BLaER1 treated with 17β-estradiol and CSF1 and Interleukin-3, amounts not matched to agents 10 nM and 100 nM (cell line): Measurements from ENCODE around the gene TENM3.
"Not testable (repeated sequence)": the region's sequence is repeated elsewhere in the genome, so short reads cannot be mapped to it uniquely, and the experiment has no call there.

Source experiments
- H3K27ac ChIP-seq, 11 experiments: shearing (Covaris generic); formaldehyde crosslinking; 2 replicates each; pipeline ENCODE4 v1.8.1; 2022
- H3K27me3 ChIP-seq, 11 experiments: shearing (Covaris generic); formaldehyde crosslinking; 2 replicates each; pipeline ENCODE4 v1.8.1; 2022
- H3K36me3 ChIP-seq, 11 experiments: shearing (Covaris generic); formaldehyde crosslinking; 2 replicates each; pipeline ENCODE4 v1.8.1; 2022
- H3K4me1 ChIP-seq, 10 experiments: shearing (Covaris generic); formaldehyde crosslinking; 2 replicates each; pipeline ENCODE4 v1.8.1; 2022
- H3K4me2 ChIP-seq, 11 experiments: shearing (Covaris generic); formaldehyde crosslinking; 2 replicates each; pipeline ENCODE4 v1.8.1; 2022
- H3K4me3 ChIP-seq, 10 experiments: shearing (Covaris generic); formaldehyde crosslinking; 2 replicates each; pipeline ENCODE4 v1.8.1; 2022
- H3K9ac ChIP-seq, 11 experiments: shearing (Covaris generic); formaldehyde crosslinking; 2 replicates each; pipeline ENCODE4 v1.8.1; 2022
- H3K9me3 ChIP-seq, 11 experiments: shearing (Covaris generic); formaldehyde crosslinking; replicated peaks in 1 of 11; 2 replicates each; pipeline ENCODE4 v1.8.1; 2022
- H4K20me1 ChIP-seq, 11 experiments: shearing (Covaris generic); formaldehyde crosslinking; 2 replicates each; pipeline ENCODE4 v1.8.1; 2022
- Cebpa-rat ChIP-seq, 11 experiments: shearing (Covaris generic); IDR thresholded peaks; 2 replicates each; pipeline ENCODE4 v1.8.1; 2022

The TENM3 gene

DNA sequence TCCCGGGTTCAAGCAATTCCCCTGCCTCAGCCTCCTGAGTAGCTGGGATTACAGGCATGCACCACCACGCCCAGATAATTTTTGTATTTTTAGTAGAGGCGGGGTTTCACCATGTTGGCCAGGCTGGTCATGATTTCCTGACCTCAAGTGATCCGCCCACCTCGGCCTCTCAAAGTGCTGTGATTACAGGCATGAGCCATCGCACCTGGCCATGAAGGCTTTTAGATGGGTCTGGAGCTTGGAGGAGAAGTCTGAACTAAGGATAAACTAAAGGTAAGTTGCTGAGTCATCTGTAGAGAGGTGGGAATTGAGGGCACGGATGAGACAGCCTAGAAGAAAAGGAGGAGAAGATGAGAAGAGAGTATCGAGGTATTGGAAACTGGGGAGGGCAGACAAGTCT lies at the start of gene TENM3:
Gene TENM3 (plus strand): TSS at position 199 of the 400 bp plus-strand sequence. CDS start 80,619 bp downstream, outside the sequence.
- H3K4me2 ChIP-seq, H3K9ac ChIP-seq, H3K27me3 ChIP-seq, H4K20me1 ChIP-seq, H3K9me3 ChIP-seq, H3K27ac ChIP-seq, H3K4me1 ChIP-seq, H3K4me3 ChIP-seq, H3K36me3 ChIP-seq: not testable (repeated sequence)

DNA sequence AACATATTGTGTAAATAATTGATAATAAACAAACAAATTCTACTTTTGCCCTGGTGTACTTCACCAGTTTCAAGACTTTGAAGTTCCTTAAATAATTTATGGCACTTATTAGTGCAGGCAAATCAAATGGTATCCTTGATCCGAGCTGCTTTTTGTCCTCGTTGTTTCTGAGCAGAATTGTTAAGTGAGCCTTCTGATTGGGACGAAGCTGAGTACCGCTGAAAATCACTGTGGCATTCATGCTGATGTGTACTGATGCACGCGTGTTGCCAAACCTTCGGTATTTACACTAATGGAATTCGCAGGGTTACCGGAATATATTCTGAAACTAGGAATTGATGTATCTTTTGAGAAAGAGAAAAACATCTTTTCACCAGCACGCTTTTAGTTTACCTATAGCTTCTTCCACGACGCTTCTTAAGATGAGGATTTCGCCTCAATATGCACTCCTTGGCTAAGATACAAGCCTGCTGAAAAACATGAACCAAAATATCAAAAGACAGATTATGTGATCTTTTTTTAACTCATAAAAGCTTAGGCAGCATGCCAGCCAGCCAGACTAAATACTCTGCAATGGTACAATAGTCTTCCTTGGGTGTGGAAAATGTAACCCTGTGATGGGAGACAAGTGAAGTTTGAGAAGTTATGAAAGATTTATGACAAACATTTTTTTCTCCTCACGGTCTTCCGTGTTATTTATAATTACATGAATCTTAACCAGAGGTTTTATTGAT lies 48.9 kb upstream of the TENM3 start:
- Histone ChIP-seq H3K4me1 (peaks cover 0 to 10% (median 5%) of the 10 kb centered on the region in 10 experiments; a peak in 11 of 20 replicates), H3K27me3 (no peaks in the 10 kb centered on the region)

DNA sequence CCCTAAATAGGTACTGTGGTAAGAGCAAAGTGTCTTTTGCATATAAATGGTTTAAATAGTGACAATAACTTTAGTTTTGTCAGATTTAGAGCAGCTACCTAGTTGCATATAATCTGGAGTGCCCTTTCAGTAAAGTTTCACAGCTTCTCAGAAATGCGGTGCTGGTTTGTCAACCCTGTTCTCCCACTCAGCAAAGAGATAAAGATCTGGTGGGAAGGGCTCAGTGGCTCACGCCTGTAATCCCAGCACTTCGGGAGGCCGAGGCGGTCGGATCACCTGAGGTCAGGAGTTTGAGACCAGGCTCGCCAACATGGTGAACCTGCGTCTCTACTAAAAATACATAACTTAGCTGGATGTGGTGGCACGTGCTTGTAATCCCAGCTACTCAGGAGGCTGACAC lies 45.6 kb upstream of the TENM3 start:
- Histone ChIP-seq H3K4me2 (no peak overlapping the region), H3K9me3 (peaks cover 0 to 2% (median 0%) of the 10 kb centered on the region in 11 experiments; a peak in 3 of 22 replicates), H3K36me3 (no peaks in the 10 kb centered on the region), H3K4me3 (no peak overlapping the region), H3K27ac (no peak overlapping the region), H4K20me1 (peaks cover 0 to 3% (median 0%) of the 10 kb centered on the region in 11 experiments; a peak in 2 of 22 replicates), H3K9ac (no peak overlapping the region), H3K27me3 (no peaks in the 10 kb centered on the region), H3K4me1 (no peaks in the 10 kb centered on the region)
- TF ChIP-seq Cebpa-rat (IDR thresholded peaks at IDR 0.05), result no peak

More for the DNA sequence above, 48.9 kb upstream of the TENM3 start:
- Histone ChIP-seq H3K4me2 (no peak overlapping the region), H3K4me3 (no peak overlapping the region), H3K9me3 (no peaks in the 10 kb centered on the region; a peak in 3 of 22 replicates), H3K9ac (no peak overlapping the region), H4K20me1 (peaks cover 0 to 11% (median 0%) of the 10 kb centered on the region in 11 experiments; a peak in 2 of 22 replicates), H3K36me3 (no peaks in the 10 kb centered on the region), H3K27ac (no peak overlapping the region)
- TF ChIP-seq Cebpa-rat (IDR thresholded peaks at IDR 0.05), result no peak

DNA sequence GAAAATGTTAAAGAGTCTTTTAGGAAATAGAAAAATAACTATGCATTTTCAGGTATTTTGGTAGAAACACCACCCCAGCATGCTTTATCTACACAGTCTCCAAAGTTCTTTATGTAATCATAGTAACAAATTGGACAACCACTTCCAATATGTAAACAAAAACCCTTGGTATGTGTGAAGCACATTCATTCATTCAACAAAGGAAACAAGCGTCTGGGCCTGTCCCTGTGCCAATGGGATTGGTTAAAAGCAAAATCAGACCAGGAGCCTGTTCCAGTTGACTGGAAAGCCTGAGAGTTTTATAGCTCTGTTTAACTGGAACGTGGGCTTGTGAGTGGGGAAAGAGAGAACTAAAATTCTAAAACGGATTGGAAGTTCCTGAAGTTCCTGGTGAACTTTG lies 41.3 kb upstream of the TENM3 start:
- Histone ChIP-seq H3K36me3 (no peaks in the 10 kb centered on the region), H3K4me1 (0 out of 20 replicates have a peak, but pooled peaks cover 0 to 4% (median 0%) of the 10 kb centered on the region in 10 experiments), H3K27ac (no peak overlapping the region), H4K20me1 (peaks cover 0 to 7% (median 0%) of the 10 kb centered on the region in 11 experiments; a peak in 3 of 22 replicates), H3K9ac (no peak overlapping the region), H3K4me3 (no peak overlapping the region), H3K27me3 (no peaks in the 10 kb centered on the region), H3K4me2 (no peak overlapping the region), H3K9me3 (peaks cover 0 to 8% (median 3%) of the 10 kb centered on the region in 11 experiments; a peak in 7 of 22 replicates)
- no peak for TF ChIP-seq Cebpa-rat (IDR thresholded peaks at IDR 0.05)

DNA sequence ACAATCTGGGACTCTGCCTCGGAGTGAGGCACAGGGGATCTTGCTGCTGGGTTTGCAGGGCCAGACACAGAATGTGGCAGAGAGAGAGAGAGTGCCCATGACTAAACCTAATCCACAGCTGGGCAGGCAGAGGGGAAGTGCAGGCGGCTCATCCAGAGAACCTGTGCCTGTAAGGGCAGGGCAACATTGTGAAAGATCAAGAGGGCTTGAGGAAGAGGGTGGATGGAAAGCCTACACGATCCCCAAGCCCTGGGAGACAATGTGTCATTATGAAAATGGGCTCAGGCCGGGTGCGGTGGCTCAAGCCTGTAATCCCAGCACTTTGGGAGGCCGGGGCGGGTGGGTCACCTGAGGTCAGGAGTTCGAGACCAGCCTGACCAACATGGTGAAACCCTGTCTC lies 40.6 kb upstream of the TENM3 start:
- peaks cover 0 to 8% (median 3%) of the 10 kb centered on the region in 11 experiments; a peak in 7 of 22 replicates for H3K9me3 ChIP-seq
- no peak for TF ChIP-seq Cebpa-rat (IDR thresholded peaks at IDR 0.05)
- H4K20me1 ChIP-seq, result peaks cover 0 to 9% (median 0%) of the 10 kb centered on the region in 11 experiments; a peak in 3 of 22 replicates
- H3K4me2 ChIP-seq, result no peak overlapping the region
- H3K27me3 ChIP-seq, result no peaks in the 10 kb centered on the region
- H3K4me3 ChIP-seq, result no peak overlapping the region
- 0 out of 20 replicates have a peak, but pooled peaks cover 0 to 4% (median 0%) of the 10 kb centered on the region in 10 experiments for H3K4me1 ChIP-seq
- no peaks in the 10 kb centered on the region for H3K36me3 ChIP-seq
- H3K9ac ChIP-seq, result no peak overlapping the region
- no peak overlapping the region for H3K27ac ChIP-seq

DNA sequence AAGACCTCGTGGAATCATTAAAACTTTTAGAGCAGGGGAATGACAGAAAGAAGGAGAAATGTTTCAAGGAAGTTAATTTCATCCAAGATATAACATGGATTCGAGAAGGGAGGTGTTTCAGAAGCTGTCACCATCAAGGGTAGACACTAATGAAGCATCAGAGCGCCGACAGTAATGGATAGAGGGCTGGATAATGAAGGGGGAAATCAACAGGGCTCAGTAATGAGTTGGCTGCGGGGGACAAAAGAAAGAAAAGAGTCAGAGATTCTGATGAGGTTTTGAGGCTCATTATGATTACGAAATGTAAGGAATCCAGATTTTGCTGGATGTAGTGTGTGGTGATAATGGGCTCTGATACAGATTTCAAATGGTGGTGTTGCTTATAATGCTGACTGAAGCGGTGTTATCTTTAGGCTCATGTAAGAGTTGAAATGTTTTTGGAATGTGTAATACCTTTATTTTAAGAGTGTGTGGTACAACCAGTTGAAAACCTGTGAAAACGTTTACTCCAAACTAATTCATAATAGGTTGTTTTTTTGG lies 39.3 kb upstream of the TENM3 start:
- Histone ChIP-seq H3K27ac (no peak overlapping the region), H3K36me3 (no peaks in the 10 kb centered on the region), H3K4me1 (0 out of 20 replicates have a peak, but pooled peaks cover 0 to 4% (median 0%) of the 10 kb centered on the region in 10 experiments), H4K20me1 (peaks cover 0 to 18% (median 0%) of the 10 kb centered on the region in 11 experiments; a peak in 3 of 22 replicates), H3K27me3 (no peaks in the 10 kb centered on the region), H3K9ac (no peak overlapping the region), H3K4me3 (no peak overlapping the region), H3K9me3 (peaks cover 0 to 8% (median 3%) of the 10 kb centered on the region in 11 experiments; a peak in 6 of 22 replicates), H3K4me2 (no peak overlapping the region)
- TF ChIP-seq Cebpa-rat (IDR thresholded peaks at IDR 0.05), result no peak

DNA sequence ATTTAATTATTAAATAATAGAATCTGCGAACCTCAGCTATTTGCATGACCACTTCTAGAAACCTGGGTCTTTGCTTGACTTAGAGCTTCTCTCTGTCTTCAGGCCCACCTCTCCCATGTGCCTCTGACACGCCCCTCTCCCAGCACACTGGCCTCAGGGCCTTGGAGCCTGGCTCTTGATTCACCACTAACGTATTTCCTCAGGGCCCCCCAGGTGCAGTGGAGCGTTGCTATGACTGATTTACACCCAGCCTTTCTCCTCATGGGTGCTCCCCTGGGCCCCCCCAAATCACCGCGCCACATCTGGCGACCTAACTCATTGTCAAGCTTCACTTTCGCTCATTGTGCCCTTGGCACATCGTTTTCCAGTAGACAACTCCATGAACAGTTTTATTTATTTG lies 37.9 kb upstream of the TENM3 start:
- no peak overlapping the region for H3K4me3 ChIP-seq
- peaks cover 0 to 8% (median 3%) of the 10 kb centered on the region in 11 experiments; a peak in 6 of 22 replicates for H3K9me3 ChIP-seq
- no peaks in the 10 kb centered on the region for H3K36me3 ChIP-seq
- H3K4me2 ChIP-seq, result no peak overlapping the region
- H3K27ac ChIP-seq, result no peak overlapping the region
- 0 out of 20 replicates have a peak, but pooled peaks cover 0 to 4% (median 0%) of the 10 kb centered on the region in 10 experiments for H3K4me1 ChIP-seq
- peaks cover 0 to 25% (median 0%) of the 10 kb centered on the region in 11 experiments; a peak in 4 of 22 replicates for H4K20me1 ChIP-seq
- no peak for TF ChIP-seq Cebpa-rat (IDR thresholded peaks at IDR 0.05)
- H3K9ac ChIP-seq, result no peak overlapping the region
- no peaks in the 10 kb centered on the region for H3K27me3 ChIP-seq

DNA sequence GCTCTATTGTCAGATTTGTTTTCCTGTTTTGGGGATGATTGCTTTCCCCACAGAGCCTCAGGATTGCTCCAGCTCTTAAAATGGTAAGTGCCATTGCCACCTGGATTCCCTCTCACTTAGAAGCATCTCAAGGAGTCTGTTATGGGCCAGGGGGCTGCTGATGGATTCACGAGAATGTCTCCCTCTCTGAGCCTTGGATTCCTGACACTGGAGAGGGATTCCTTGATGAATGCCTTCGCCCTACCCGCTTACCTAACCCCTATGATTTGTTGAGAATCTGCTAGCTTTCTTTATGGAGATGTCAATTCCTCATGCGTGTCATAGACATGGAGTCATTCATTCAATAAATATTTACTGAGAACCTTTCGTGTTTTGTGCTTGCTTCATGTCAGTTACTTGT lies 36.9 kb upstream of the TENM3 start:
- TF ChIP-seq Cebpa-rat (IDR thresholded peaks at IDR 0.05), result no peak
- Histone ChIP-seq H3K4me3 (no peak overlapping the region), H3K36me3 (0 out of 22 replicates have a peak, but pooled peaks cover 0 to 2% (median 0%) of the 10 kb centered on the region in 11 experiments), H3K4me1 (0 out of 20 replicates have a peak, but pooled peaks cover 0 to 4% (median 0%) of the 10 kb centered on the region in 10 experiments), H3K4me2 (no peak overlapping the region), H3K9me3 (peaks cover 0 to 8% (median 3%) of the 10 kb centered on the region in 11 experiments; a peak in 6 of 22 replicates), H3K27me3 (no peaks in the 10 kb centered on the region), H3K9ac (no peak overlapping the region), H3K27ac (no peak overlapping the region), H4K20me1 (peaks cover 0 to 25% (median 0%) of the 10 kb centered on the region in 11 experiments; a peak in 4 of 22 replicates)

DNA sequence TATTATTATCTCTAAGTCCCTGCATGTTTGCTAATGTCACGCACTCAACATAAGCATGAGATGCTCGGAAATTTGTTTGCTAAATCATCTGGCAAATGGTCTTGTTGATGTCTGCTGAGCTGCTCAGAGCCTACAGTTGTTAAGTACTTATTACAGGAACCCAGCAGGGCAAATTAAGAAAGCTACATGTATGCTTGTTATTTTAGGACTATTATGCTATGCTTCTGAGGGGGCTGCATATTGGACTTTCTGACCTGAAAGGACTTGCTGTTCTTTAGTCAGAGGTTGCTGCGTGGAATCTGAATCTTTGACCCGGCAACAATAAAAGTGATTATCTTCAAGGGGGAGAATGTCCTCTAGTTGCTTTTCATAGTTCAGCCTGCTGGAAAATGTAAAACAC lies 36.3 kb upstream of the TENM3 start:
- Histone ChIP-seq H3K27ac (no peak overlapping the region), H3K27me3 (no peaks in the 10 kb centered on the region), H4K20me1 (peaks cover 0 to 25% (median 0%) of the 10 kb centered on the region in 11 experiments; a peak in 4 of 22 replicates), H3K9ac (no peak overlapping the region), H3K36me3 (0 out of 22 replicates have a peak, but pooled peaks cover 0 to 2% (median 0%) of the 10 kb centered on the region in 11 experiments), H3K4me2 (no peak overlapping the region), H3K4me3 (no peak overlapping the region), H3K4me1 (0 out of 20 replicates have a peak, but pooled peaks cover 0 to 4% (median 0%) of the 10 kb centered on the region in 10 experiments), H3K9me3 (peaks cover 0 to 8% (median 3%) of the 10 kb centered on the region in 11 experiments; a peak in 6 of 22 replicates)
- TF ChIP-seq Cebpa-rat (IDR thresholded peaks at IDR 0.05), result no peak
